Stimulated activated memory B cell treated with anti-CD40 and anti-IgM and Interleukin-4, amounts not matched to agents 10 μg/mL and 1 μg/mL and 100 μg/mL, for 72 hours (primary cell): ENCODE data around the gene LOC101059915.
"Not testable (repeated sequence)": the region's sequence is repeated elsewhere in the genome, so short reads cannot be mapped to it uniquely, and the experiment has no call there.

ENCODE experiments used
- ATAC-seq: fragments of 150-1000 bp; cut with Tn5 transposase; 2 replicates; pipeline ENCODE4 v1.10.0; 2021
- H3K27ac Mint-ChIP-seq: one replicate; pipeline ENCODE4 v1.8.0; 2022; ENCODE audit warnings: mild to moderate bottlenecking, mixed read lengths
- H3K27me3 Mint-ChIP-seq: one replicate; pipeline ENCODE4 v1.8.0; 2022; ENCODE audit warnings: mixed read lengths
- H3K36me3 Mint-ChIP-seq: one replicate; pipeline ENCODE4 v1.8.0; 2022; ENCODE audit warnings: mixed read lengths
- H3K4me1 Mint-ChIP-seq: one replicate; pipeline ENCODE4 v1.8.0; 2022; ENCODE audit warnings: mixed read lengths
- H3K4me3 Mint-ChIP-seq: one replicate; pipeline ENCODE4 v1.8.0; 2022; ENCODE audit warnings: mild to moderate bottlenecking, moderate library complexity, mixed read lengths
- H3K9me3 Mint-ChIP-seq: one replicate; pipeline ENCODE4 v1.8.0; 2022; ENCODE audit warnings: mixed read lengths

Gene LOC101059915

GRCh38 chrX:71661919-71662318 lies 5.4 kb upstream of the LOC101059915 start:
- no peak overlapping the region for H3K4me3 Mint-ChIP-seq

GRCh38 chrX:71662654-71663053 lies 4.7 kb upstream of the LOC101059915 start:
- H3K9me3 Mint-ChIP-seq, H3K36me3 Mint-ChIP-seq, H3K27me3 Mint-ChIP-seq, ATAC-seq, H3K4me3 Mint-ChIP-seq: not testable (repeated sequence)
- Mint-ChIP-seq H3K27ac (peak overlapping the region; percentile 66), H3K4me1 (peaks cover 17% of the 10 kb centered on the region)

More at GRCh38 chrX:71661919-71662318, 5.4 kb upstream of the LOC101059915 start:
- Mint-ChIP-seq H3K27ac (peak overlapping the region; percentile 66), H3K27me3 (peaks cover under 1% of the 10 kb centered on the region), H3K4me1 (peaks cover 17% of the 10 kb centered on the region), H3K36me3 (no peaks in the 10 kb centered on the region), H3K9me3 (no peaks in the 10 kb centered on the region)
- ATAC-seq, result no peak

- not testable (repeated sequence) for H3K27me3 Mint-ChIP-seq, ATAC-seq, H3K36me3 Mint-ChIP-seq, H3K9me3 Mint-ChIP-seq, H3K4me3 Mint-ChIP-seq
- Mint-ChIP-seq H3K4me1 (peaks cover 17% of the 10 kb centered on the region), H3K27ac (peak overlapping the region; percentile 66)
These were observed 4.1 kb upstream of the LOC101059915 start for GRCh38 chrX:71663238-71663637.

- H3K36me3 Mint-ChIP-seq, H3K27me3 Mint-ChIP-seq, H3K4me3 Mint-ChIP-seq, H3K9me3 Mint-ChIP-seq, H3K27ac Mint-ChIP-seq: not testable (repeated sequence)
- peaks cover 17% of the 10 kb centered on the region for H3K4me1 Mint-ChIP-seq
- ATAC-seq, result peak; percentile 50
These were observed 3.1 kb upstream of the LOC101059915 start for GRCh38 chrX:71664202-71664601.

- Mint-ChIP-seq H3K9me3 (no peaks in the 10 kb centered on the region), H3K36me3 (no peaks in the 10 kb centered on the region), H3K4me3 (no peak overlapping the region), H3K27me3 (peaks cover 7% of the 10 kb centered on the region), H3K4me1 (peaks cover 17% of the 10 kb centered on the region), H3K27ac (no peak overlapping the region)
- ATAC-seq, result no peak
These were observed 2.4 kb upstream of the LOC101059915 start for GRCh38 chrX:71664889-71665491.

- Mint-ChIP-seq H3K27me3 (peaks cover 7% of the 10 kb centered on the region), H3K36me3 (no peaks in the 10 kb centered on the region), H3K4me1 (peaks cover 24% of the 10 kb centered on the region), H3K9me3 (no peaks in the 10 kb centered on the region), H3K27ac (no peak overlapping the region), H3K4me3 (no peak overlapping the region)
- ATAC-seq, result no peak
These were observed 1.6 kb upstream of the LOC101059915 start for GRCh38 chrX:71665747-71666146.

GRCh38 chrX:71666240-71667223 lies 814 bp upstream of the LOC101059915 start:
- Mint-ChIP-seq H3K27me3 (peaks cover 7% of the 10 kb centered on the region), H3K4me3 (no peak overlapping the region), H3K9me3 (no peaks in the 10 kb centered on the region), H3K4me1 (peaks cover 32% of the 10 kb centered on the region), H3K36me3 (no peaks in the 10 kb centered on the region), H3K27ac (no peak overlapping the region)
- no peak for ATAC-seq

- no peaks in the 10 kb centered on the region for H3K9me3 Mint-ChIP-seq
- peaks cover 25% of the 10 kb centered on the region for H3K4me1 Mint-ChIP-seq
- no peak overlapping the region for H3K27ac Mint-ChIP-seq
- peaks cover 7% of the 10 kb centered on the region for H3K27me3 Mint-ChIP-seq
- no peaks in the 10 kb centered on the region for H3K36me3 Mint-ChIP-seq
- ATAC-seq, result no peak
- no peak overlapping the region for H3K4me3 Mint-ChIP-seq
These were observed 876 bp downstream of the LOC101059915 start for GRCh38 chrX:71668248-71668595.

- Mint-ChIP-seq H3K27me3 (peaks cover 7% of the 10 kb centered on the region), H3K27ac (no peak overlapping the region), H3K36me3 (no peaks in the 10 kb centered on the region), H3K4me1 (peaks cover 20% of the 10 kb centered on the region), H3K4me3 (no peak overlapping the region), H3K9me3 (no peaks in the 10 kb centered on the region)
- no peak for ATAC-seq
These were observed 2.1 kb downstream of the LOC101059915 start for GRCh38 chrX:71669492-71669891.

GRCh38 chrX:71669947-71670346 lies 2.6 kb downstream of the LOC101059915 start:
- H3K4me1 Mint-ChIP-seq, result peaks cover 20% of the 10 kb centered on the region
- H3K36me3 Mint-ChIP-seq, H3K27ac Mint-ChIP-seq, H3K4me3 Mint-ChIP-seq, ATAC-seq, H3K27me3 Mint-ChIP-seq, H3K9me3 Mint-ChIP-seq: not testable (repeated sequence)

GRCh38 chrX:71671043-71671780 lies 3.9 kb downstream of the LOC101059915 start:
- H3K4me3 Mint-ChIP-seq, result no peak overlapping the region
- peaks cover 20% of the 10 kb centered on the region for H3K4me1 Mint-ChIP-seq
- H3K27ac Mint-ChIP-seq, result no peak overlapping the region
- peak; percentile 41 for ATAC-seq
- H3K27me3 Mint-ChIP-seq, result peaks cover 7% of the 10 kb centered on the region
- no peaks in the 10 kb centered on the region for H3K36me3 Mint-ChIP-seq
- H3K9me3 Mint-ChIP-seq, result no peaks in the 10 kb centered on the region

- Mint-ChIP-seq H3K27ac (no peak overlapping the region), H3K9me3 (no peaks in the 10 kb centered on the region), H3K4me3 (no peak overlapping the region), H3K4me1 (peaks cover 20% of the 10 kb centered on the region), H3K36me3 (no peaks in the 10 kb centered on the region), H3K27me3 (peaks cover 5% of the 10 kb centered on the region)
- no peak for ATAC-seq
These were observed 4.6 kb downstream of the LOC101059915 start for GRCh38 chrX:71671938-71672337.

GRCh38 chrX:71675636-71676035 lies 8.3 kb downstream of the LOC101059915 start:
- peaks cover 14% of the 10 kb centered on the region for H3K4me1 Mint-ChIP-seq
- H3K4me3 Mint-ChIP-seq, H3K36me3 Mint-ChIP-seq, H3K27ac Mint-ChIP-seq, H3K27me3 Mint-ChIP-seq, H3K9me3 Mint-ChIP-seq, ATAC-seq: not testable (repeated sequence)

GRCh38 chrX:71676068-71676795 lies 8.9 kb downstream of the LOC101059915 start:
- not testable (repeated sequence) for H3K27ac Mint-ChIP-seq, ATAC-seq, H3K27me3 Mint-ChIP-seq, H3K36me3 Mint-ChIP-seq, H3K4me1 Mint-ChIP-seq, H3K9me3 Mint-ChIP-seq, H3K4me3 Mint-ChIP-seq

- H3K4me1 Mint-ChIP-seq, H3K4me3 Mint-ChIP-seq, ATAC-seq, H3K27me3 Mint-ChIP-seq, H3K27ac Mint-ChIP-seq, H3K9me3 Mint-ChIP-seq, H3K36me3 Mint-ChIP-seq: not testable (repeated sequence)
These were observed 9.8 kb downstream of the LOC101059915 start for GRCh38 chrX:71677195-71677594.
